PC-3 (cell line): ENCODE results near the gene TEX30. TPM values are rescaled to one million over a fixed set of nuclear protein-coding genes. Genes with fewer than 3 reads are reported as not detected.

Experiments used
- ATAC-seq: fragments of 200-7000 bp; cut with Tn5 transposase; 2 replicates; pipeline ENCODE4 v1.9.1; 2020; ENCODE audit warnings: mild to moderate bottlenecking, moderate library complexity
- BruUV-seq: library from RNA; stranded (reverse); fragments of 400-500 nt; replicated peaks from 2 replicates; lab custom pipeline; 2021; lab: Mats Ljungman, UMichigan
- CTCF ChIA-PET: fragments of 300-600 bp; sonication (Branson Sonifier 250); formaldehyde crosslinking; loops from one replicate; lab custom pipeline; 2022; ENCODE audit warnings: antibody characterized with exemption; lab: Charles Lee
- POLR2A ChIA-PET: fragments of 300-600 bp; sonication (Branson Sonifier 250); formaldehyde crosslinking; loops from one replicate; lab custom pipeline; 2022; ENCODE audit warnings: antibody characterized with exemption; ENCODE audit not compliant: unreplicated experiment; lab: Charles Lee
- DNase-seq: peaks from one replicate; pipeline ENCODE4 v3.0.0-alpha.2; 2015
- H2AFZ ChIP-seq: fragments of 300-600 bp; sonication (generic); 2 replicates; pipeline ENCODE4 v1.6.0; 2016; ENCODE audit warnings: antibody characterized with exemption, low read length
- H3F3A ChIP-seq: fragments of 300-600 bp; sonication (generic); one replicate; pipeline ENCODE4 v1.6.0; 2017; ENCODE audit warnings: antibody characterized with exemption, low read length, control low read depth, mild to moderate bottlenecking; ENCODE audit not compliant: unreplicated experiment
- H3K27ac ChIP-seq: fragments of 300-600 bp; sonication (generic); 2 replicates; pipeline ENCODE4 v1.5.1; 2016; ENCODE audit warnings: mild to moderate bottlenecking, low read length
- H3K27me3 ChIP-seq: fragments of 300-600 bp; sonication (generic); 2 replicates; pipeline ENCODE4 v1.6.1; 2016; ENCODE audit warnings: low read length, mixed read lengths
- H3K36me3 ChIP-seq: fragments of 300-600 bp; sonication (generic); 2 replicates; pipeline ENCODE4 v1.6.1; 2016; ENCODE audit warnings: low read depth, mixed run types, low read length, mixed read lengths
- H3K4me1 ChIP-seq: fragments of 300-600 bp; sonication (generic); 2 replicates; pipeline ENCODE4 v1.5.1; 2016; ENCODE audit warnings: low read length; ENCODE audit not compliant: insufficient read depth
- H3K4me2 ChIP-seq: fragments of 300-600 bp; sonication (generic); 2 replicates; pipeline ENCODE4 v1.6.0; 2016; ENCODE audit warnings: low read length
- H3K4me3 ChIP-seq: fragments of 300-600 bp; sonication (generic); 2 replicates; pipeline ENCODE4 v1.5.1; 2016; ENCODE audit warnings: mild to moderate bottlenecking, low read length, mixed read lengths
- H3K79me2 ChIP-seq: fragments of 300-600 bp; sonication (generic); 2 replicates; pipeline ENCODE4 v1.6.1; 2017; ENCODE audit warnings: low read length, mixed read lengths
- H3K9ac ChIP-seq: fragments of 300-600 bp; sonication (generic); 2 replicates; pipeline ENCODE4 v1.6.0; 2016; ENCODE audit warnings: mild to moderate bottlenecking, low read length
- H3K9me2 ChIP-seq: fragments of 300-600 bp; sonication (generic); replicated peaks from 2 replicates; pipeline ENCODE4 v1.6.1; 2016; ENCODE audit warnings: mixed run types, low read length, mixed read lengths
- H3K9me3 ChIP-seq: fragments of 300-600 bp; sonication (generic); 2 replicates; pipeline ENCODE4 v1.6.1; 2016; ENCODE audit warnings: low read length, mixed read lengths
- H4K20me1 ChIP-seq: fragments of 300-600 bp; sonication (generic); 2 replicates; pipeline ENCODE4 v1.6.1; 2016; ENCODE audit warnings: low read length, mixed read lengths
- CTCF ChIP-seq: fragments of 300-600 bp; sonication (generic); conservative IDR thresholded peaks from 2 replicates; pipeline ENCODE4 v1.5.1; 2017; ENCODE audit warnings: antibody characterized with exemption, low read depth, mild to moderate bottlenecking, low read length
- EZH2 ChIP-seq: fragments of 300-600 bp; sonication (generic); IDR thresholded peaks from one replicate; pipeline ENCODE4 v1.6.1; 2017; ENCODE audit warnings: antibody characterized with exemption, mild to moderate bottlenecking, low read length; ENCODE audit not compliant: unreplicated experiment
- EZH2phosphoT487 ChIP-seq: fragments of 300-600 bp; sonication (generic); IDR thresholded peaks from 2 replicates; pipeline ENCODE4 v1.6.1; 2018; ENCODE audit warnings: mild to moderate bottlenecking, antibody characterized with exemption, low read length, borderline replicate concordance
- intact Hi-C: fragments of 100-400 bp; cut with micrococcal nuclease; formaldehyde crosslinking; loops from 2 replicates; pipeline ENCODE4 v1.9.0; 2023
- total RNA-seq: library from RNA; depleted of rRNA; stranded (reverse); fragments of >200 nt; gene quantifications from 2 replicates; pipeline ENCODE4 v1.2.3, GENCODE V29; 2014

Gene TEX30
- total RNA-seq, 1 experiment from 2014 or later: 16.7 TPM

- Histone ChIP-seq H3K4me2 (no peak overlapping the region; the same call in 1 of the 2 replicates), H3K9ac (no peak overlapping the region), H3K27ac (no peak overlapping the region), H3K4me1 (peaks cover 8% of the 10 kb centered on the region; the same call in 1 of the 2 replicates), H2AFZ (no peak overlapping the region), H3K27me3 (peaks cover 14% of the 10 kb centered on the region), H3K79me2 (no peaks in the 10 kb centered on the region), H3K9me3 (no peaks in the 10 kb centered on the region), H3K36me3 (no peaks in the 10 kb centered on the region), H4K20me1 (no peaks in the 10 kb centered on the region), H3K9me2 (no peaks in the 10 kb centered on the region), H3F3A (no peaks in the 10 kb centered on the region), H3K4me3 (no peak overlapping the region)
- no TSS peak for BruUV-seq
- DNase-seq: peak; percentile 47
- ATAC-seq: peak; percentile 75
- ChIA-PET POLR2A (no interaction called here), CTCF (interaction anchor here (0.6 kb wide), 1 partner anchor 49 kb away, joined by 8 read pairs; no protein-coding TSS in a partner anchor)
- intact Hi-C loops: loop anchor here (1.0 to 5.0 kb wide), 2 partner anchors 46 to 121 kb away; partner anchors contain the start of gene TEX30
- TF ChIP-seq EZH2 (no peak), EZH2phosphoT487 (no peak), CTCF (peak; percentile 38; the same call in 1 of the 2 replicates)
Observed at GRCh38 chr13:102726430-102726829, 47.2 kb downstream of the TEX30 start.

GRCh38 chr13:102724923-102725322, 48.7 kb downstream of the TEX30 start:
- H3K27me3 ChIP-seq: no peaks in the 10 kb centered on the region
- ATAC-seq (peak; percentile 79), DNase-seq (peak; percentile 56)
- no peaks in the 10 kb centered on the region for H3K9me3 ChIP-seq
- no peaks in the 10 kb centered on the region for H4K20me1 ChIP-seq
- H3F3A ChIP-seq: no peaks in the 10 kb centered on the region
- CTCF ChIA-PET: interaction anchor here (0.6 to 1.1 kb wide), 8 partner anchors 8 to 154 kb away, joined by 3 to 14 read pairs (median 4); partner anchors contain the start of gene TPP2
- H3K4me3 ChIP-seq: no peak overlapping the region
- no peak overlapping the region for H3K27ac ChIP-seq
- no peaks in the 10 kb centered on the region for H3K36me3 ChIP-seq
- TF ChIP-seq EZH2 (no peak), CTCF (peak; percentile 68)
- no peaks in the 10 kb centered on the region for H3K9me2 ChIP-seq
- H3K9ac ChIP-seq: no peak overlapping the region
- peaks cover 8% of the 10 kb centered on the region; the same call in 1 of the 2 replicates for H3K4me1 ChIP-seq
- H3K79me2 ChIP-seq: no peaks in the 10 kb centered on the region
- no TSS peak for BruUV-seq
- no peak overlapping the region for H3K4me2 ChIP-seq
- intact Hi-C loops: loop anchor here (1.0 to 5.0 kb wide), 4 partner anchors 47 to 145 kb away; partner anchors contain the start of gene TEX30
- no peak overlapping the region for H2AFZ ChIP-seq
- POLR2A ChIA-PET: interaction anchor here (0.6 kb wide), 1 partner anchor 52 kb away, joined by 3 read pairs; no protein-coding TSS in a partner anchor

GRCh38 chr13:102721800-102722231, 51.8 kb downstream of the TEX30 start:
- H3K9me2 ChIP-seq: no peaks in the 10 kb centered on the region
- H3K4me2 ChIP-seq: no peak overlapping the region
- H3K4me3 ChIP-seq: no peak overlapping the region
- TF ChIP-seq CTCF (no peak), EZH2phosphoT487 (no peak)
- no peak for ATAC-seq
- no peak overlapping the region for H2AFZ ChIP-seq
- H3K4me1 ChIP-seq: no peaks in the 10 kb centered on the region
- H3K36me3 ChIP-seq: no peaks in the 10 kb centered on the region
- ChIA-PET CTCF (no interaction called here), POLR2A (interaction anchor here (0.6 kb wide), 1 partner anchor 8 kb away, joined by 4 read pairs; no protein-coding TSS in a partner anchor)
- H4K20me1 ChIP-seq: no peaks in the 10 kb centered on the region
- intact Hi-C loops: no loop called here
- H3K9ac ChIP-seq: no peak overlapping the region
- no peaks in the 10 kb centered on the region for H3K9me3 ChIP-seq
- H3F3A ChIP-seq: no peaks in the 10 kb centered on the region
- DNase-seq: no peak
- H3K27ac ChIP-seq: no peak overlapping the region
- no peaks in the 10 kb centered on the region for H3K79me2 ChIP-seq
- no TSS peak for BruUV-seq
- H3K27me3 ChIP-seq: no peaks in the 10 kb centered on the region
